Measurements from ENCODE around the gene RAB8A. TPM values are rescaled to one million over a fixed set of nuclear protein-coding genes. Genes with fewer than 3 reads are reported as not detected.

Gene RAB8A
- total RNA-seq, 1 experiment from 2014 or later, result 103 TPM

GRCh38 chr19:16180611-16181010, 68.9 kb downstream of the RAB8A start:
- no peak overlapping the region for H3K27ac ChIP-seq (ENCODE audit: insufficient read length, low read depth, low read length)
- H3K9me3 ChIP-seq (ENCODE audit: control insufficient read depth, low read depth, low read length), result no peaks in the 10 kb centered on the region
- no peak overlapping the region for H3K9ac ChIP-seq (ENCODE audit: extremely low read depth, insufficient read length, low read length)
- no peak overlapping the region for H3K23ac ChIP-seq (ENCODE audit: insufficient read length, low read depth, low read length)
- H2BK120ac ChIP-seq (ENCODE audit: low read depth, low read length, poor library complexity, severe bottlenecking), result no peak overlapping the region
- H4K8ac ChIP-seq (replicated peaks; ENCODE audit: insufficient read length, low read depth, low read length), result no peak overlapping the region
- Mint-ChIP-seq H3K27ac (no peak overlapping the region), H3K27me3 (ENCODE audit: low read depth) (peaks cover 12% of the 10 kb centered on the region), H3K4me1 (0 out of 4 replicates have a peak, but pooled peaks cover 0 to 2% of the 10 kb centered on the region in 2 experiments), H3K9me3 (peaks cover 0 to 8% of the 10 kb centered on the region in 2 experiments; a peak in 3 of 5 replicates), H3K4me3 (no peak overlapping the region), H3K36me3 (ENCODE audit: insufficient read depth in 1 of 3, low read depth in 3 of 3) (peaks cover 4 to 5% (median 4%) of the 10 kb centered on the region in 3 experiments; a peak in 5 of 7 replicates)
- no peak for TF ChIP-seq CTCF (conservative IDR thresholded peaks at IDR 0.05)
- no peak for DNase-seq
- H3K4ac ChIP-seq (ENCODE audit: low read depth, low read length), result no peak overlapping the region
- H4K5ac ChIP-seq (ENCODE audit: insufficient read length, low read depth, low read length), result no peak overlapping the region
- no peaks in the 10 kb centered on the region for H3K27me3 ChIP-seq (ENCODE audit: insufficient read depth, low read length)
- no peak overlapping the region for H2AFZ ChIP-seq (ENCODE audit: low read length)
- no peaks in the 10 kb centered on the region for H3K79me1 ChIP-seq (ENCODE audit: insufficient read depth, low read depth, low read length, poor library complexity, severe bottlenecking)
- H2BK12ac ChIP-seq (ENCODE audit: insufficient read length, low read depth, low read length), result no peak overlapping the region
- H2BK5ac ChIP-seq (ENCODE audit: insufficient read length, low read length), result no peak overlapping the region
- no peak overlapping the region for H3T11ph ChIP-seq (ENCODE audit: low read length)
- H2BK15ac ChIP-seq (ENCODE audit: low read depth, low read length), result no peak overlapping the region
- H4K20me1 ChIP-seq (ENCODE audit: control insufficient read depth, insufficient read depth, insufficient read length), result no peaks in the 10 kb centered on the region
- no peak overlapping the region for H4K91ac ChIP-seq (ENCODE audit: insufficient read length, low read depth, low read length)
- H2AK5ac ChIP-seq (ENCODE audit: insufficient read length, low read length), result no peak overlapping the region
- H3K14ac ChIP-seq (ENCODE audit: insufficient read depth, low read length), result no peak overlapping the region
- no peak overlapping the region for H3K56ac ChIP-seq (ENCODE audit: insufficient read length, low read depth, low read length)
- H3K18ac ChIP-seq (ENCODE audit: insufficient read length, low read depth, low read length), result no peak overlapping the region
- H3K4me1 ChIP-seq (ENCODE audit: insufficient read depth, low read length), result no peaks in the 10 kb centered on the region
- no peak overlapping the region for H3K4me2 ChIP-seq (ENCODE audit: insufficient read depth, insufficient read length, low read length)
- WGBS (ENCODE audit: extremely low coverage, insufficient read length, low lambda C conversion rate), result no CpG with 5 or more reads among the region's 4 CpGs
- H2BK20ac ChIP-seq (ENCODE audit: low read depth, low read length, poor library complexity, severe bottlenecking), result no peak overlapping the region
- no peaks in the 10 kb centered on the region for H3K23me2 ChIP-seq (ENCODE audit: insufficient read length, low read depth, low read length, poor library complexity, severe bottlenecking)
- H3K79me2 ChIP-seq (ENCODE audit: insufficient read depth, low read length), result no peaks in the 10 kb centered on the region

Other genes with a start within 250 kb of the RAB8A start
- not detected in 2 replicates for gene CYP4F2, start 213.8 kb upstream of the RAB8A start, total RNA-seq (2021)
- not detected in 2 replicates for gene CYP4F11, start 177.4 kb upstream of the RAB8A start, total RNA-seq (2021)
- not detected in 2 replicates for gene OR10H4, start 162.9 kb upstream of the RAB8A start, total RNA-seq (2021)
- 431 TPM in 2 replicates for gene TPM4, start 35.4 kb upstream of the RAB8A start, total RNA-seq (2021)
- 1.8 and 2.3 TPM in 2 replicates for gene HSH2D, start 31.8 kb downstream of the RAB8A start, total RNA-seq (2021)
- gene CIB3, start 61.6 kb downstream of the RAB8A start, total RNA-seq (2021), result not detected in 2 replicates
- gene FAM32A, start 73.5 kb downstream of the RAB8A start, total RNA-seq (2021), result 90.4 and 91.9 TPM in 2 replicates
- gene AP1M1, start 86.0 kb downstream of the RAB8A start, total RNA-seq (2021), result 30.3 and 37.6 TPM in 2 replicates
- gene KLF2, start 212.9 kb downstream of the RAB8A start, total RNA-seq (2021), result 0.24 and 0.33 TPM in 2 replicates

All from H9 (cell line).